Neural progenitor cell (in vitro differentiated cells): Measurements from ENCODE around the gene CRYBB1. TPM values are rescaled to one million over a fixed set of nuclear protein-coding genes. Genes with fewer than 3 reads are reported as not detected.
A peak's percentile ranks its signal among the peaks of the same experiment; 100 is the strongest.

Experiments
- DNase-seq: peaks from one replicate; pipeline ENCODE4 v3.0.0-alpha.2; 2016; ENCODE audit warnings: low spot score
- H2AFZ ChIP-seq: fragments of 200-600 bp; sonication (generic); replicated peaks from 2 replicates; pipeline ENCODE4 v1.6.1; 2016; ENCODE audit warnings: antibody characterized with exemption
- H3F3A ChIP-seq: fragments of 200-600 bp; sonication (generic); 2 replicates; pipeline ENCODE4 v1.6.1; 2016; ENCODE audit warnings: antibody characterized with exemption, low read depth
- H3K27ac ChIP-seq: fragments of 200-600 bp; sonication (generic); 2 replicates; pipeline ENCODE4 v1.5.1; 2016; ENCODE audit warnings: mild to moderate bottlenecking
- H3K27me3 ChIP-seq: fragments of 200-600 bp; sonication (generic); 2 replicates; pipeline ENCODE4 v1.6.1; 2016; ENCODE audit warnings: mild to moderate bottlenecking, moderate library complexity
- H3K36me3 ChIP-seq: fragments of 200-600 bp; sonication (generic); 2 replicates; pipeline ENCODE4 v1.5.1; 2016
- H3K4me1 ChIP-seq: fragments of 200-600 bp; sonication (generic); 2 replicates; pipeline ENCODE4 v1.6.1; 2016; ENCODE audit warnings: mixed run types
- H3K4me2 ChIP-seq: fragments of 200-600 bp; sonication (generic); 2 replicates; pipeline ENCODE4 v1.6.1; 2016
- H3K4me3 ChIP-seq: fragments of 200-600 bp; sonication (generic); 2 replicates; pipeline ENCODE4 v1.5.1; 2016
- H3K79me2 ChIP-seq: fragments of 200-600 bp; sonication (generic); 2 replicates; pipeline ENCODE4 v1.6.1; 2016; ENCODE audit warnings: low read depth
- H3K9ac ChIP-seq: fragments of 200-600 bp; sonication (generic); 2 replicates; pipeline ENCODE4 v1.6.1; 2016
- H3K9me3 ChIP-seq: fragments of 200-600 bp; sonication (generic); 2 replicates; pipeline ENCODE4 v1.5.1; 2016; ENCODE audit warnings: low read depth
- H4K20me1 ChIP-seq: fragments of 200-600 bp; sonication (generic); 2 replicates; pipeline ENCODE4 v1.6.1; 2016; ENCODE audit warnings: low read depth
- H3K27ac Mint-ChIP-seq: 3 replicates; pipeline ENCODE4 v1.8.0; 2021; ENCODE audit warnings: mixed read lengths
- H3K27me3 Mint-ChIP-seq: 2 replicates; pipeline ENCODE4 v1.8.0; 2022; ENCODE audit warnings: low read depth, mild to moderate bottlenecking, inconsistent platforms, moderate library complexity, mixed read lengths; ENCODE audit not compliant: insufficient read depth
- H3K36me3 Mint-ChIP-seq: 3 replicates; pipeline ENCODE4 v1.8.0; 2021; ENCODE audit warnings: mixed read lengths
- H3K4me1 Mint-ChIP-seq: 3 replicates; pipeline ENCODE4 v1.8.0; 2021; ENCODE audit warnings: mixed read lengths
- H3K4me3 Mint-ChIP-seq: 3 replicates; pipeline ENCODE4 v1.8.0; 2021; ENCODE audit warnings: mild to moderate bottlenecking, moderate library complexity, mixed read lengths
- H3K9me3 Mint-ChIP-seq: 3 replicates; pipeline ENCODE4 v1.8.0; 2020; ENCODE audit warnings: mixed read lengths
- EZH2 ChIP-seq: fragments of 200-600 bp; sonication (generic); IDR thresholded peaks from 2 replicates; pipeline ENCODE4 v1.6.1; 2017; ENCODE audit warnings: antibody characterized with exemption, mild to moderate bottlenecking, moderate library complexity
- EZH2phosphoT487 ChIP-seq: fragments of 200-600 bp; sonication (generic); IDR thresholded peaks from 2 replicates; pipeline ENCODE4 v1.6.1; 2017; ENCODE audit warnings: antibody characterized with exemption
- total RNA-seq: library from RNA; depleted of rRNA; stranded (reverse); fragments of >200 nt; gene quantifications from 2 replicates; pipeline ENCODE4 v1.2.3, GENCODE V29; 2015; ENCODE audit warnings: low replicate concordance
- TF ChIP-seq, protein P1 (sequence below): fragments of 200-600 bp; sonication (generic); IDR thresholded peaks from 2 replicates; pipeline ENCODE4 v1.5.1; 2017; ENCODE audit warnings: antibody characterized with exemption, mild to moderate bottlenecking

The CRYBB1 gene
- total RNA-seq, 1 donor from 2014 or later, result not detected

DNA sequence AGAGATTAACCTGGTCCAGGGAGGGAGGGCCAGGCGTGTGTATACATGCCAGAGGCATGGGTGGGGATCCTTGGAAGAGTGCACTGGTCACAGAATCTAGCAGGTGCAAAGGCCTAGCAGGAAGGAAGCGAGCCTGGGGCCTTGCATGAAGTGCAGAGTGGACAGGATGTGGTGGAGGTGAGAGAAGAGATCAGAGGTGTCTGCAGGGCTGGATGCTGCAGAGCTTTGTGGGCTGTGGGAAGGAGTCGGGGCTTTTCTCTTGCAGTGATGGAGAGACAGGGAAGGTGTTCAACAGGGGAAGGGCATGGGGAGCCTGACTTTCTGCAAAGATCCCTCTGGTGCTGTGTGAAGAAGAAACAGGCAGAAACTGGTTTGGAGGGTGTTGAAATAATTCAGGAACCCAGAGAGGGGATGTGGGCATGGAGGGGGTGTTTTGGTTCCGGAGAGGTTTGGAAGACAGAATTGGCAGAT, 25.4 kb downstream of the CRYBB1 start:
- H3F3A ChIP-seq, result peaks cover 19% of the 10 kb centered on the region
- peaks cover 23% of the 10 kb centered on the region for H3K79me2 ChIP-seq
- Mint-ChIP-seq H3K9me3 (peaks cover 5% of the 10 kb centered on the region), H3K4me1 (peaks cover 12% of the 10 kb centered on the region), H3K27ac (no peak overlapping the region), H3K27me3 (peaks cover 11% of the 10 kb centered on the region), H3K36me3 (peaks cover 6% of the 10 kb centered on the region), H3K4me3 (peak overlapping the region; percentile 7)
- no peak overlapping the region for H3K9ac ChIP-seq
- no peak overlapping the region for H3K4me2 ChIP-seq
- peak overlapping the region; percentile 18 for H2AFZ ChIP-seq
- peaks cover 3% of the 10 kb centered on the region for H3K27me3 ChIP-seq
- peaks cover 6% of the 10 kb centered on the region for H3K36me3 ChIP-seq
- TF ChIP-seq EZH2phosphoT487, result no peak
- TF ChIP-seq, protein P1, sequence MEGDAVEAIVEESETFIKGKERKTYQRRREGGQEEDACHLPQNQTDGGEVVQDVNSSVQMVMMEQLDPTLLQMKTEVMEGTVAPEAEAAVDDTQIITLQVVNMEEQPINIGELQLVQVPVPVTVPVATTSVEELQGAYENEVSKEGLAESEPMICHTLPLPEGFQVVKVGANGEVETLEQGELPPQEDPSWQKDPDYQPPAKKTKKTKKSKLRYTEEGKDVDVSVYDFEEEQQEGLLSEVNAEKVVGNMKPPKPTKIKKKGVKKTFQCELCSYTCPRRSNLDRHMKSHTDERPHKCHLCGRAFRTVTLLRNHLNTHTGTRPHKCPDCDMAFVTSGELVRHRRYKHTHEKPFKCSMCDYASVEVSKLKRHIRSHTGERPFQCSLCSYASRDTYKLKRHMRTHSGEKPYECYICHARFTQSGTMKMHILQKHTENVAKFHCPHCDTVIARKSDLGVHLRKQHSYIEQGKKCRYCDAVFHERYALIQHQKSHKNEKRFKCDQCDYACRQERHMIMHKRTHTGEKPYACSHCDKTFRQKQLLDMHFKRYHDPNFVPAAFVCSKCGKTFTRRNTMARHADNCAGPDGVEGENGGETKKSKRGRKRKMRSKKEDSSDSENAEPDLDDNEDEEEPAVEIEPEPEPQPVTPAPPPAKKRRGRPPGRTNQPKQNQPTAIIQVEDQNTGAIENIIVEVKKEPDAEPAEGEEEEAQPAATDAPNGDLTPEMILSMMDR, result no peak
- no peak for TF ChIP-seq EZH2
- no peak overlapping the region for H3K27ac ChIP-seq
- peaks cover 10% of the 10 kb centered on the region for H3K4me1 ChIP-seq
- DNase-seq, result no peak
- no peak overlapping the region for H3K4me3 ChIP-seq
- peaks cover 15% of the 10 kb centered on the region for H4K20me1 ChIP-seq
- peaks cover 4% of the 10 kb centered on the region for H3K9me3 ChIP-seq

DNA sequence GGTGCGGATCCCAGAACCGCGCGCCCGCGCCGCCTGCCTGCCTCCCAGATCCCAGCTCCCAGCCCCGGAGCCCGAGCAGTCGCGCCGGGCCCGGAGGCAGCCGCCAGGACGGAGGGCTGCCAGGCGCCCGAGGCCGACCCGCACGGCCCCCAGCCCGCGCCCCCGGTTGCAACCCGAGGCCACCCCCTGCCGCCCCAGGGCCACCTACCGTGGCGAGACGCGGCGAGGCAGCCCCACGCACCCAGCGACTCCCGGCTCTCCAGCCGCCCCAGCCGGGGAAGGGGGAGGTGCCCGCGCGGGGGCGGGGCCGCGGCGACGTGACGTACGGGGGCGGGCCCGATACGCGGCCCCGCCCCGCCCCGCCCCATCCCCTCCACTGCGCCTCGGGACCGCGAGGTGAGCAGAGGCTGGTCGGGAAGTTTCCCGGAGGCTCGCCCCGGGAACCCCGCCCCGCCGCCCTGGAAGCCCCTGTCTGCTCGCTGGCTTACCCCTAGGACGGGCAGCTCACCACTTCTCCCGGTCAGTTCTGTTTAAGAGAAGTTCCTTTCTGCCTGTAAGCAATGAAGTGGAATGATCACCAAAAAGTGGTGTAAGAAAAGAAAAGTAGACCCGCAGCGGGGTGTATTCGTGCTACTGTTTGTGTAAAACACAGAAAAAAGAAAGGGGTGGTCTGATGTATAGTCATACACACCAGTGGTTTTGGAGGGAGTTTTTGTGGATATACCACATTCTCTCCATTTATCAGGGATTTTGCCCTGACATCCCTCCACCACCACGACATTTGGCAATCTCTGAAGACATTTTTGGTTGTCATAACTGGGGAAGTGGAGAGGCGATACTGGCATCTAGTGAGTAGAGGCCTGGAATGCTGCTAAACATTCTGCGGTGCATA, 27.7 kb downstream of the CRYBB1 start, which contains the start of gene TPST2:
Gene TPST2 (minus strand): TSS at position 288 of the 892 bp plus-strand sequence. CDS start 48,502 bp downstream, outside the sequence.
- Histone ChIP-seq H3K4me3 (peak within 1 kb of the TSS; percentile 100), H3K9ac (peak within 1 kb of the TSS; percentile 78), H2AFZ (peak within 1 kb of the TSS; percentile 77), H4K20me1 (peaks cover 20% of the 10 kb centered on the region), H3K4me2 (peak within 1 kb of the TSS; percentile 99), H3K9me3 (peaks cover 4% of the 10 kb centered on the region), H3K36me3 (peaks cover 6% of the 10 kb centered on the region), H3K4me1 (peaks cover 10% of the 10 kb centered on the region), H3F3A (peaks cover 19% of the 10 kb centered on the region), H3K79me2 (peaks cover 28% of the 10 kb centered on the region), H3K27me3 (peaks cover 3% of the 10 kb centered on the region), H3K27ac (no peak within 1 kb of the TSS)
- H3K9me3 Mint-ChIP-seq, result peaks cover 5% of the 10 kb centered on the region
- peaks cover 6% of the 10 kb centered on the region for H3K36me3 Mint-ChIP-seq
- H3K27ac Mint-ChIP-seq, result peak within 1 kb of the TSS; percentile 69
- peaks cover 13% of the 10 kb centered on the region for H3K27me3 Mint-ChIP-seq
- no peak for TF ChIP-seq EZH2phosphoT487
- TF ChIP-seq, protein P1, result peak; percentile 0
- H3K4me3 Mint-ChIP-seq, result peak within 1 kb of the TSS; percentile 95
- peak; percentile 89 for DNase-seq
- H3K4me1 Mint-ChIP-seq, result peaks cover 18% of the 10 kb centered on the region

DNA sequence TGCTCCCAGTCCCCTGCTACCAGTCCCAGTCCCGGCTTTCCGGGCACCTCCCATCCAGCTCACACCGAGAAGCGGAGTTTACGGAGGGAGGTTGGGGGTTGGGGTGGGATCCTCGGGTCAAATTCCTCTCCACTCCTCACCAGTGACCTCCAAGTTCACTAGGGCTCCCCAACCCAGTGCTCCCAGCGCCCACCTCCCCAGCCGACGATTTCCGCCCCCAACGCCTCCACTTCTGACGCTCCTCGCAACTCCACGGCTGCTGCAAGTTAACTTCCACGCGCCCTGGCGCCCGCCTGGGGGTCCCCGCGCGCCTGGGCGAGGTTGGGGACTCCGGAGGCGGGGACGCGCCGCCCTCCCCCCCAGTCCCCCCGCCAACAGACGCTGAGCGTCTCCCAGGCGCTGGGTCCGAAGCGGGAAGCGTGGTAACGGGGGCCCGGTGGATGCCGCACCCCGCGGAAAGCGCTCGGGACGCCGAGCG, 28.4 kb downstream of the CRYBB1 start:
- Histone ChIP-seq H2AFZ (peak overlapping the region; percentile 77), H4K20me1 (peaks cover 26% of the 10 kb centered on the region)
- peak overlapping the region; percentile 91 for H3K4me3 Mint-ChIP-seq

More for the DNA sequence above, 28.4 kb downstream of the CRYBB1 start:
- Histone ChIP-seq H3K79me2 (peaks cover 34% of the 10 kb centered on the region), H3K36me3 (peaks cover 6% of the 10 kb centered on the region), H3K4me2 (peak overlapping the region; percentile 99), H3K4me1 (peaks cover 10% of the 10 kb centered on the region), H3K27ac (no peak overlapping the region), H3F3A (peaks cover 15% of the 10 kb centered on the region), H3K9me3 (peaks cover 4% of the 10 kb centered on the region), H3K27me3 (peaks cover 3% of the 10 kb centered on the region), H3K4me3 (peak overlapping the region; percentile 100), H3K9ac (peak overlapping the region; percentile 78)
- no peak for TF ChIP-seq EZH2
- TF ChIP-seq, protein P1, result peak; percentile 3
- Mint-ChIP-seq H3K9me3 (peaks cover 5% of the 10 kb centered on the region), H3K36me3 (peaks cover 6% of the 10 kb centered on the region), H3K27ac (peak overlapping the region; percentile 69), H3K27me3 (peaks cover 13% of the 10 kb centered on the region), H3K4me1 (peaks cover 18% of the 10 kb centered on the region)
- peak; percentile 54 for DNase-seq
